Measurements from ENCODE around the gene NEURL1B. TPM values are rescaled to one million over a fixed set of nuclear protein-coding genes. Genes with fewer than 3 reads are reported as not detected.

NEURL1B gene, protein sequence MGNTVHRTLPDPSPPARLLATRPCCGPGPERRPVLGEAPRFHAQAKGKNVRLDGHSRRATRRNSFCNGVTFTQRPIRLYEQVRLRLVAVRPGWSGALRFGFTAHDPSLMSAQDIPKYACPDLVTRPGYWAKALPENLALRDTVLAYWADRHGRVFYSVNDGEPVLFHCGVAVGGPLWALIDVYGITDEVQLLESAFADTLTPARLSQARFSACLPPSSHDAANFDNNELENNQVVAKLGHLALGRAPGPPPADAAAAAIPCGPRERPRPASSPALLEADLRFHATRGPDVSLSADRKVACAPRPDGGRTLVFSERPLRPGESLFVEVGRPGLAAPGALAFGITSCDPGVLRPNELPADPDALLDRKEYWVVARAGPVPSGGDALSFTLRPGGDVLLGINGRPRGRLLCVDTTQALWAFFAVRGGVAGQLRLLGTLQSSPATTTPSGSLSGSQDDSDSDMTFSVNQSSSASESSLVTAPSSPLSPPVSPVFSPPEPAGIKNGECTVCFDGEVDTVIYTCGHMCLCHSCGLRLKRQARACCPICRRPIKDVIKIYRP
- total RNA-seq (10 to 100 TPM; 14.4 to 45.8 (median 21.6) TPM), polyA plus RNA-seq (10 to 100 TPM; 16.7 to 29.1 TPM)
- long read RNA-seq, donor 1, partial matches to known transcripts = 0 of 34 reads
- long read RNA-seq, donor 1, other reads (novel, unspliced or antisense) = 34 of 34 reads
- long read RNA-seq, donor 2, full-length matches to known transcripts = 1 of 27 reads
- long read RNA-seq, donor 2, partial matches to known transcripts = 0 of 27 reads
- long read RNA-seq, donor 2, other reads (novel, unspliced or antisense) = 26 of 27 reads
- long read RNA-seq, donor 3, partial matches to known transcripts = 2 of 32 reads
- long read RNA-seq, donor 3, other reads (novel, unspliced or antisense) = 30 of 32 reads

DNA sequence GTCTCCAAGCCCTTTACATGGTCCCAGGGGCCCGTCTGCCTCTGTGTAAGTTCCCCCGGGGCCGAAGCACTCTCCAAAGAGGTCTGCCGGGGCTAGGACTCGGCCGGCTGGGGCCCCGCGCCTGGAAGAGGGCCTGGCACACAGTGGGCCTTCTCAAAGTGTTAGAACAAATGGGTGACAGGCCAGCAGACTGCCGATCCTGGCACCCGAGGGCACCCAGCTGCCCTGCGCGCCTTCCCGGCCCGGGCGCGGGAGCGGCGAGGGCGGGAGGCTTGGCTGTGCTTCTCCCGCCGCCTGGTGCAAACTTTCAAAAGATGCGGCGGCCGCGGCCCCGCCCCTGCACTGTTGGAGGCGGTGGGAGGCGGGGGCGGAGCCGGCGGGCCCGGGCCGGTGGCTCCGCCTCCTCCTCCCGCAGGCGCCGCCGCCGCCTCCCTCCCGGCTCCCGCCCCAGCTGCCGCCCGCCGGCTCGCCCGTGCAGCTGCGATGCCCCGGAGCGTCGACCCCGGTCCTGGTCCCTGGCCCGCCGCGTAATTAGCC is at the start of gene NEURL1B:
NEURL1B (plus strand) TSS at position 442 of the 537 bp plus-strand sequence. CDS start 144 bp downstream, outside the sequence.
- Histone ChIP-seq H3K4me3 (peak within 1 kb of the TSS; percentile 72 to 99 (median 90)), H3K27me3 (peaks cover 0 to 30% (median 0%) of the 10 kb centered on the region in 7 donors), H3K9me3 (no peaks in the 10 kb centered on the region), H3K27ac (peak within 1 kb of the TSS; percentile 92 to 99 (median 98)), H3K36me3 (peaks cover 0 to 28% (median 0%) of the 10 kb centered on the region in 9 donors), H3K4me1 (peaks cover 1 to 57% (median 35%) of the 10 kb centered on the region in 9 donors)
- intact Hi-C loops (cut with DNase I) = loop anchor here (1.0 to 10.0 kb wide), 13 partner anchors 34 to 164 kb away; no protein-coding TSS in a partner anchor
- WGBS, 2 donors = 0 to 1% methylated on average over 39 to 54 of the region's 54 CpGs
- peak; percentile 74 to 93 (median 86) for ATAC-seq
- DNase-seq = peak; percentile 81 to 87
- TF ChIP-seq, protein P1, sequence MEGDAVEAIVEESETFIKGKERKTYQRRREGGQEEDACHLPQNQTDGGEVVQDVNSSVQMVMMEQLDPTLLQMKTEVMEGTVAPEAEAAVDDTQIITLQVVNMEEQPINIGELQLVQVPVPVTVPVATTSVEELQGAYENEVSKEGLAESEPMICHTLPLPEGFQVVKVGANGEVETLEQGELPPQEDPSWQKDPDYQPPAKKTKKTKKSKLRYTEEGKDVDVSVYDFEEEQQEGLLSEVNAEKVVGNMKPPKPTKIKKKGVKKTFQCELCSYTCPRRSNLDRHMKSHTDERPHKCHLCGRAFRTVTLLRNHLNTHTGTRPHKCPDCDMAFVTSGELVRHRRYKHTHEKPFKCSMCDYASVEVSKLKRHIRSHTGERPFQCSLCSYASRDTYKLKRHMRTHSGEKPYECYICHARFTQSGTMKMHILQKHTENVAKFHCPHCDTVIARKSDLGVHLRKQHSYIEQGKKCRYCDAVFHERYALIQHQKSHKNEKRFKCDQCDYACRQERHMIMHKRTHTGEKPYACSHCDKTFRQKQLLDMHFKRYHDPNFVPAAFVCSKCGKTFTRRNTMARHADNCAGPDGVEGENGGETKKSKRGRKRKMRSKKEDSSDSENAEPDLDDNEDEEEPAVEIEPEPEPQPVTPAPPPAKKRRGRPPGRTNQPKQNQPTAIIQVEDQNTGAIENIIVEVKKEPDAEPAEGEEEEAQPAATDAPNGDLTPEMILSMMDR (IDR thresholded peaks at IDR 0.05) = peak in 4 of 9 donors; percentile 18 to 56 (median 48)

DNA sequence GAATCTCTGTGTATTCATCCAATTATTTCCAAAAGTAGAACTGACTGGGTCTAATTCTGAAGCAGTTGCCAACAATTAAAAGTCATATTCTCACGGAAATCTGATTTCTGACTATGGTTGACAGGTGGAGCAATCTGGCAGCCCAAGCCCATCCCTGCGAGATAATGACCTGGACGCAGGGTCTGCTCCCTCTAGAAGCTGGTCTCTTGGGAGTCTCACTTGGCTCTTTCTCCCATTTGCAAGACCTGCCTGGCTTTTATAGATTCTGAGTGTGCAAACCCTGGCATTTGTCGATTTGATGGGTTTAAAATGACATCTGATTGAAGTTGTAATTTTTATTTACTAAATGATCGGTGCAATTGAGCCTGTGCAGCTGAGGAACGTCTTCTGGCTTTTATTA is 49.4 kb upstream of the NEURL1B start:
- H3K27ac ChIP-seq = no peak overlapping the region
- ATAC-seq (no peak), DNase-seq (no peak)
- TF ChIP-seq, protein P1 (IDR thresholded peaks at IDR 0.05) = no peak
- no peak overlapping the region for H3K4me3 ChIP-seq
- WGBS, 2 donors = 80 to 84% methylated on average over 6 of the region's 6 CpGs
- H3K9me3 ChIP-seq = no peaks in the 10 kb centered on the region
- intact Hi-C loops (cut with DNase I) = loop anchor here in 3 of 10 donors (10.0 kb wide), 2 partner anchors 87 to 103 kb away; no protein-coding TSS in a partner anchor
- no peaks in the 10 kb centered on the region for H3K27me3 ChIP-seq
- H3K4me1 ChIP-seq = peaks cover 1 to 16% (median 13%) of the 10 kb centered on the region in 9 donors
- H3K36me3 ChIP-seq = no peaks in the 10 kb centered on the region

DNA sequence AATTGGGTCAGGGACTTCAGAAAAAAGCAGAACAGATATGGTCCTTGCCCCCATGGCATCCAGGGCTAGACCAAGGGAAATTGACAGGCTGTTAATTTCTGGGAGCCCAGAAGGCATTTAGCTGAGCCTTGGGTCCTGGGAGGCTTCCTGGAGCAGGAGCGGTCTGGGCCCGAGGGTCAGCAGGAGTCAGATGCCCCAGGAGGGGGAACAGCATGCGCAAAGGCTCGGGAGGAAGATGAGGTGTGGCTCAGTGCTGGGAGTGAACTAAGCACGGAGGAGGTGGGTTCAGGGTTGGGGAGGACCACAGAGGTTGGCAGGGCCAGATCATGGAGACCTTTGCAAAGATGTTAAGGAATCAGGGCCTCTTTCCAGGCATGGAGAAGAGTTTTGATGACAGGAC is 48.2 kb upstream of the NEURL1B start:
- intact Hi-C loops (cut with DNase I) = loop anchor here in 3 of 10 donors (10.0 kb wide), 2 partner anchors 88 to 102 kb away; no protein-coding TSS in a partner anchor
- DNase-seq (no peak), ATAC-seq (no peak)
- H3K27me3 ChIP-seq = no peaks in the 10 kb centered on the region
- WGBS, 2 donors = 88 to 94% methylated on average over 5 of the region's 5 CpGs
- H3K9me3 ChIP-seq = no peaks in the 10 kb centered on the region
- no peaks in the 10 kb centered on the region for H3K36me3 ChIP-seq
- no peak overlapping the region for H3K4me3 ChIP-seq
- no peak overlapping the region for H3K27ac ChIP-seq
- H3K4me1 ChIP-seq = peaks cover 0 to 9% (median under 1%) of the 10 kb centered on the region in 9 donors
- TF ChIP-seq, protein P1 (IDR thresholded peaks at IDR 0.05) = no peak
